GM19372 (cell line): Measurements from ENCODE around the gene GPR39.
"Not testable (repeated sequence)": the region's sequence is repeated elsewhere in the genome, so short reads cannot be mapped to it uniquely, and the experiment has no call there.

Experiments used
- ATAC-seq: cut with Tn5 transposase; IDR thresholded peaks from one replicate; pipeline ENCODE4 v1.9.1; 2021; ENCODE audit warnings: mild to moderate bottlenecking, low read depth, moderate library complexity; ENCODE audit not compliant: unreplicated experiment

The GPR39 gene

DNA sequence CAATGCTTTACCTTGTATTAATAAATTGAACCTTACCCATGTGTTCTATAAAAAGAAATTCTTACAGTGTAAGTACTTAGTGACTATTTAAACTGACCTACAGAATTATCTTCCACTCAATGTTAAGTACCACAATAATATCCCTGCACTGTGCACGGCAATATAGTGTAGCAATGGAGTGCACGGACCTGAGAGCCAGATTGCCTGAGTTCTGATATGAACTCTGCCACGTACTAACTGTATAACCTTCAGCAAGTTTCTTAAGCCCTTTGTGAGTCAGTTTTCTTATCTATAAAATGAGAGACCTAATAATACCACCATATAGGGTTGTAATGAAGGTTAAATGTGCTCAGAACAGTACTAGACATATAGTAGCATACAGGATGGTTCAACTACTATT is 66.2 kb downstream of the GPR39 start:
- no peak for ATAC-seq

GRCh38 chr2:132484144-132484543 is 67.5 kb downstream of the GPR39 start:
- no peak for ATAC-seq

GRCh38 chr2:132488491-132488890 is 71.9 kb downstream of the GPR39 start:
- no peak for ATAC-seq

GRCh38 chr2:132489150-132489549 is 72.5 kb downstream of the GPR39 start:
- no peak for ATAC-seq

DNA sequence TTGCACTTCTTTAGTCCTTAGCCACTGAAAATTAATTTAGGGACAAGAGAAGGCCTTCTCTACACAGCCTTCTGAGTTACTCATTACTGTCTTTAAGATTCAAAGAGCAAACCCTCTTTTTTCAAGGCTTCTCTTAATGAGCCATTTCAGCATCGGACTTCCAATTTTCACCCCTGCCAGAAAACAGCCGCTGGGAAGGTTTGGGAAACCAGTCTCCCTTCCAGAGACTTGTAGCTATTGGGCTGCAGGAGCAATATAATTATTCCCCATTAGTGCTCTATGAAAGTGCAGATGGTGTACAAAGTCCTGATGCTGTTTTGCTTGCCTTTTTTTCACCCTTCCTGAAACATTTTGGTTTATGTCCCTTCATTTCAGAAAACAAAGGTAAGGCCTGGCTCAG is 79.3 kb downstream of the GPR39 start:
- ATAC-seq: no peak

GRCh38 chr2:132496555-132496954 is 80.0 kb downstream of the GPR39 start:
- ATAC-seq: no peak

DNA sequence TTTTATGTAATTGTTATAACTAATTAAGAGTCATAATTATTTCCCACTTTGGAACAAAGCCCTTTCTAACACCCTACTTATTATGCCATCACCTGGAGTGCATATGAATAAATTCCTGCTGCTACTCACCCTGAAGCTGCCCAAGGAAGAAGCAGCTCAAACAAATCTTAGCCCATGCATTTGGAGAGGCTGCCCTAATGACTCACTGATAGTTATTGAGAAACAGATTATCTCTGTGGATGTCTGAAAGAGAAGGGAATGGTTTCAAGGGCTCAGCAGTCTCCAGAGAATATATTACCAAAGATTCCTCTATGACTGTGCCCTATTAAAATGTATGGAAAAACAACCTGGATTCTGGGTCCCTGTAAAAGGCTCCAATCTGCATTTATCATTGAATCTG is 81.0 kb downstream of the GPR39 start:
- no peak for ATAC-seq

GRCh38 chr2:132503701-132504100 is 87.1 kb downstream of the GPR39 start:
- no peak for ATAC-seq

DNA sequence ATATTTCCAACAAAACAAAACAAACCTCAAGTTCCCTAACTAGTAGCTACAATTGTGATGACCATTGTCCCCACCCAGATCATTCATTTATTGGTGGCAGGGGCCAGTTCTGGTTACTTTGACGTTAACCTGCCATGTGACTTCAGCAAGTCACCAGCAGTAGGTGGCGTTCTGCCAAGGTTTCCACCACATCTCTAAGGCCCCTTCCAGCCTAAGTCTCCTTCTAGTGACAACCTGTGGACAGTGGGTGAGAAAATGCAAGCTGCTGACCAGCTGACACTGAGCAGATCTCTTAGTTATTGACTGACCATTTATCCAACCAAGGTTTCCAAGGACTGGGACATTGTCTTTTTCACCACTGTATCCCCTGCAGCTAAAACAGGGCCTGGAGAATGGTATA is 98.4 kb downstream of the GPR39 start:
- ATAC-seq: no peak

GRCh38 chr2:132517386-132517785 is 100.8 kb downstream of the GPR39 start:
- ATAC-seq: no peak

- no peak for ATAC-seq
These were observed 101.7 kb downstream of the GPR39 start for GRCh38 chr2:132518302-132518701.

DNA sequence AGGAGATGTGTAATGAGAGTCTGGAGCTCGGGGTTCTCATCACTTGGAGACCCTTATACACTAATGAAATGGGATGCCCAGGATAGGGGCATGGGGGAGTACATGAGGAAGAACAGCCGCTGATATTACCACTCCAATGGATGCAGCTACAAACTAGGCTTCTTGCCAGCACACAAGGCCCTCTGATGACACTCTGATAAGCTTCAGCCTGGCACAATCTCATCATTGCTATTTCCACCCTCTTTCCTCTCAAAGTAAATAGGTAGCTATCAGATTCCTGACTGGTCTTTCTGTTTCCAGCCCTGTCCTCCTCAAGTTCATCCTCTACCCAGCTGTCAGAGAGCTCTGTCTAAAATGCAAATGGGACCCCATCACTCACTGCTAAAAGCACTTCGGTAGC is 103.0 kb downstream of the GPR39 start:
- ATAC-seq: no peak

DNA sequence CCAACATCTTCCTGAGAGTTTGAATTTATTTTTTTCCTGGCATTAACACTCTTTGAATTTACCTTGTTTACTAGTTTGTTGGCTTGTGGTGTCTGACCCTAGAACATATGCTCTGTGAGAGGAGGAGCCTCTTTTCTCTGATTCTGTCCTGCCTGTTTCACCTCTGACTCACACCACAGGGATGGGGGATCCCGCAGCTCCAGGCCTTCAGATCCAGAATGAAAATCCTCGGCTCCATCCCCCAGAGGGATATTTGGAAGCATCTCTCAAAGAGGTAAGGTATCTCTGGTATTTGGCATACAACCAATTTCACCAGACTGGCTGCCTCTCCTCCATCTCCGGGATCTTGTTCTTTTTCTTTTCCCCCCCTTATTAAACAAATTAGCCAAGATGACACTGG is 104.7 kb downstream of the GPR39 start:
- no peak for ATAC-seq

GRCh38 chr2:132522901-132523300 is 106.3 kb downstream of the GPR39 start:
- ATAC-seq: no peak

- ATAC-seq: not testable (repeated sequence)
These were observed 120.5 kb downstream of the GPR39 start for GRCh38 chr2:132537061-132537460.

- no peak for ATAC-seq
These were observed 121.8 kb downstream of the GPR39 start for GRCh38 chr2:132538331-132538855.

- no peak for ATAC-seq
These were observed 123.6 kb downstream of the GPR39 start for GRCh38 chr2:132540166-132540565.

- no peak for ATAC-seq
These were observed 126.5 kb downstream of the GPR39 start for GRCh38 chr2:132542953-132543569.

- ATAC-seq: no peak
These were observed 127.5 kb downstream of the GPR39 start for GRCh38 chr2:132544006-132544630.

GRCh38 chr2:132547090-132547687 is 130.6 kb downstream of the GPR39 start:
- no peak for ATAC-seq

GRCh38 chr2:132549935-132550670 is 133.5 kb downstream of the GPR39 start:
- ATAC-seq: no peak
